Measurements from ENCODE around the gene PACRG.

DNA sequence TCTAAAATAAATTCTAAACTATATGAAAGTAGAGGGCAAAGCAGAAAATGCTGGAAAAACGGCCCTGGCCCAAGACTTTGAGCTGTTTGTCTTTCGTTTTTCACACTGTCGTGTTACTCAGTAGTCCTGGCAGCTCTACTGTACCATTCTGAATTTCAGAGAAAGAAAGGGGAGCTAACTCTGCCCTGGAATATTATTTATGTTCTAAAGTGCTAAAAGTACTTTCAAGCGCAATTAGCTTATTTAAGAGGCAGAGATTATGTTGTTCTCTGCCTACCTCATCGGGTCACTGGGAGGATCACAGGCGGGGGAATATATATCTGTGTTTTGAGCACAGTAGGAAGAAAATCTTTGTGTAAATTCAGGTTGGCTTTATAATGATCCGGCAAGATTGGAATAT lies 534.3 kb downstream of the PACRG start:
- TF ChIP-seq RAD21 (IDR thresholded peaks at IDR 0.05; ENCODE audit: low read length): no peak
- no peak for TF ChIP-seq TAF1 (IDR thresholded peaks at IDR 0.05; ENCODE audit: borderline replicate concordance, low read depth, low read length)
- TF ChIP-seq, protein P1, sequence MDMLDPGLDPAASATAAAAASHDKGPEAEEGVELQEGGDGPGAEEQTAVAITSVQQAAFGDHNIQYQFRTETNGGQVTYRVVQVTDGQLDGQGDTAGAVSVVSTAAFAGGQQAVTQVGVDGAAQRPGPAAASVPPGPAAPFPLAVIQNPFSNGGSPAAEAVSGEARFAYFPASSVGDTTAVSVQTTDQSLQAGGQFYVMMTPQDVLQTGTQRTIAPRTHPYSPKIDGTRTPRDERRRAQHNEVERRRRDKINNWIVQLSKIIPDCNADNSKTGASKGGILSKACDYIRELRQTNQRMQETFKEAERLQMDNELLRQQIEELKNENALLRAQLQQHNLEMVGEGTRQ (IDR thresholded peaks at IDR 0.05; ENCODE audit: borderline replicate concordance, low read depth, low read length): no peak
- TF ChIP-seq, protein P2, sequence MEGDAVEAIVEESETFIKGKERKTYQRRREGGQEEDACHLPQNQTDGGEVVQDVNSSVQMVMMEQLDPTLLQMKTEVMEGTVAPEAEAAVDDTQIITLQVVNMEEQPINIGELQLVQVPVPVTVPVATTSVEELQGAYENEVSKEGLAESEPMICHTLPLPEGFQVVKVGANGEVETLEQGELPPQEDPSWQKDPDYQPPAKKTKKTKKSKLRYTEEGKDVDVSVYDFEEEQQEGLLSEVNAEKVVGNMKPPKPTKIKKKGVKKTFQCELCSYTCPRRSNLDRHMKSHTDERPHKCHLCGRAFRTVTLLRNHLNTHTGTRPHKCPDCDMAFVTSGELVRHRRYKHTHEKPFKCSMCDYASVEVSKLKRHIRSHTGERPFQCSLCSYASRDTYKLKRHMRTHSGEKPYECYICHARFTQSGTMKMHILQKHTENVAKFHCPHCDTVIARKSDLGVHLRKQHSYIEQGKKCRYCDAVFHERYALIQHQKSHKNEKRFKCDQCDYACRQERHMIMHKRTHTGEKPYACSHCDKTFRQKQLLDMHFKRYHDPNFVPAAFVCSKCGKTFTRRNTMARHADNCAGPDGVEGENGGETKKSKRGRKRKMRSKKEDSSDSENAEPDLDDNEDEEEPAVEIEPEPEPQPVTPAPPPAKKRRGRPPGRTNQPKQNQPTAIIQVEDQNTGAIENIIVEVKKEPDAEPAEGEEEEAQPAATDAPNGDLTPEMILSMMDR (IDR thresholded peaks at IDR 0.05): no peak
- TF ChIP-seq EP300 (IDR thresholded peaks at IDR 0.05; ENCODE audit: borderline replicate concordance in 1 of 2, low read depth in 1 of 2, low read length in 1 of 2): no peak
- TF ChIP-seq RFX5 (IDR thresholded peaks at IDR 0.05; ENCODE audit: low read length): no peak
- TF ChIP-seq CHD2 (IDR thresholded peaks at IDR 0.05; ENCODE audit: low read length, partially characterized antibody): no peak
- TF ChIP-seq FOSL2 (IDR thresholded peaks at IDR 0.05; ENCODE audit: borderline replicate concordance, low read depth): no peak
- TF ChIP-seq, protein P3, sequence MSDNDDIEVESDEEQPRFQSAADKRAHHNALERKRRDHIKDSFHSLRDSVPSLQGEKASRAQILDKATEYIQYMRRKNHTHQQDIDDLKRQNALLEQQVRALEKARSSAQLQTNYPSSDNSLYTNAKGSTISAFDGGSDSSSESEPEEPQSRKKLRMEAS (IDR thresholded peaks at IDR 0.05; ENCODE audit: low read depth): no peak
- no peak for TF ChIP-seq GABPA (IDR thresholded peaks at IDR 0.05; ENCODE audit: low read depth)
